Upper lobe of right lung (tissue), 1 donor: ENCODE data around the gene COPS8. TPM values are rescaled to one million over a fixed set of nuclear protein-coding genes. Genes with fewer than 3 reads are reported as not detected.
A peak's percentile ranks its signal among the peaks of the same experiment; 100 is the strongest.

Experiments used
- ATAC-seq: fragments of 200-7000 bp; cut with Tn5 transposase; one replicate; pipeline ENCODE4 v1.9.1; 2020; ENCODE audit warnings: mild to moderate bottlenecking, moderate library complexity
- DNase-seq: peaks from one replicate; pipeline ENCODE4 v3.0.0-alpha.2; 2020
- H3K27ac ChIP-seq: fragments of 200-600 bp; one replicate; pipeline ENCODE4 v1.8.0; 2022
- H3K27me3 ChIP-seq: fragments of 200-600 bp; one replicate; pipeline ENCODE4 v1.8.0; 2022; ENCODE audit warnings: mild to moderate bottlenecking
- H3K36me3 ChIP-seq: fragments of 200-600 bp; one replicate; pipeline ENCODE4 v1.8.0; 2022
- H3K4me1 ChIP-seq: fragments of 200-600 bp; one replicate; pipeline ENCODE4 v1.8.0; 2022
- H3K4me3 ChIP-seq: fragments of 200-600 bp; one replicate; pipeline ENCODE4 v1.8.0; 2022; ENCODE audit warnings: mild to moderate bottlenecking
- H3K9me3 ChIP-seq: fragments of 200-600 bp; one replicate; pipeline ENCODE4 v1.8.0; 2022
- intact Hi-C: fragments of 100-400 bp; cut with DNase I; formaldehyde crosslinking; loops from one replicate; pipeline ENCODE4 v1.11.0; 2022
- total RNA-seq: library from RNA; stranded (reverse); fragmentation: NEBNext Ultra II Directional; extraction: Animal tissue kit (Norgen Biotek cat#: 25700); gene quantifications from one replicate; pipeline ENCODE4 v1.2.1, GENCODE V29; 2021
- TF ChIP-seq, protein P1 (sequence below): fragments of 200-600 bp; IDR thresholded peaks from one replicate; pipeline ENCODE4 v1.8.0; 2022; ENCODE audit warnings: antibody characterized with exemption
- donor health status: DM: no; HTN: yes; CAD: no; lungs with severe emphysema.

Gene COPS8
- total RNA-seq, 1 donor from 2014 or later = 40.9 TPM

DNA sequence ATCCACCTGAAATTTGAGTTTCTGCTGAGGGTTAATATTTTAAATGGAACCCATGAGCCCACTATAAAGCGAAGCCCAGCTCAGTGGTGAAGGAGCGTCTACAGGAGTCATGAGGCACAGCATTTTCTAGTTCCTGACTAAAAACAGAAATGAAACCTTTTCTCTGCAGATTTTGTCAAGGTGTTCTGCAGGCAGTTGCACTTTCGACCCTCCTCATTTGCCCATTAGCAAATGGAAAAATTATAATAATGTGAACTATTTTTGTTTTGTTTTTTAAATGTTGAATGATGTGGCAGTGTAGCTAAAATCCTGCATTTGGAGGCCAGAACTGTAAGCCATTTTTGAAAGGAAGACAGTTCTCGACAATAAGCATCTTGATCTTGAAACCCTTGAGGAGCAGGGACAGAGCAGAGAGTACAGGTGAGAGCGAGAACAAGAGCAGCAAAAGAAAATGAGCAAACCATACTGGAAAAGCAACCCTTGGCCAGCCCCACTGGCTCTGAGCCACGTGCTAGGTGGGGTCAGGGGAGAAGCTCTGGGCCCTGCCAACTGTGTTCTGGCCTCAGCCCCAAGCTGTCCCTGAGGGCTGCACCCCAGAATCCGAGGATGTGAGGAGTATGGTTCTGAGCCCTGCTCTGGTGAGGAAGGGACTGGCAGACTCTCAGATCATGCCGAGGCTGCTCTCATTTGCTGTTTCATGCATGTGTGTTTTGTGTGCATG is 26.4 kb upstream of the COPS8 start:
- Histone ChIP-seq H3K9me3 (no peaks in the 10 kb centered on the region), H3K27me3 (no peaks in the 10 kb centered on the region), H3K36me3 (no peaks in the 10 kb centered on the region), H3K4me1 (peaks cover 4% of the 10 kb centered on the region), H3K4me3 (no peak overlapping the region), H3K27ac (no peak overlapping the region)
- TF ChIP-seq, protein P1, sequence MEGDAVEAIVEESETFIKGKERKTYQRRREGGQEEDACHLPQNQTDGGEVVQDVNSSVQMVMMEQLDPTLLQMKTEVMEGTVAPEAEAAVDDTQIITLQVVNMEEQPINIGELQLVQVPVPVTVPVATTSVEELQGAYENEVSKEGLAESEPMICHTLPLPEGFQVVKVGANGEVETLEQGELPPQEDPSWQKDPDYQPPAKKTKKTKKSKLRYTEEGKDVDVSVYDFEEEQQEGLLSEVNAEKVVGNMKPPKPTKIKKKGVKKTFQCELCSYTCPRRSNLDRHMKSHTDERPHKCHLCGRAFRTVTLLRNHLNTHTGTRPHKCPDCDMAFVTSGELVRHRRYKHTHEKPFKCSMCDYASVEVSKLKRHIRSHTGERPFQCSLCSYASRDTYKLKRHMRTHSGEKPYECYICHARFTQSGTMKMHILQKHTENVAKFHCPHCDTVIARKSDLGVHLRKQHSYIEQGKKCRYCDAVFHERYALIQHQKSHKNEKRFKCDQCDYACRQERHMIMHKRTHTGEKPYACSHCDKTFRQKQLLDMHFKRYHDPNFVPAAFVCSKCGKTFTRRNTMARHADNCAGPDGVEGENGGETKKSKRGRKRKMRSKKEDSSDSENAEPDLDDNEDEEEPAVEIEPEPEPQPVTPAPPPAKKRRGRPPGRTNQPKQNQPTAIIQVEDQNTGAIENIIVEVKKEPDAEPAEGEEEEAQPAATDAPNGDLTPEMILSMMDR = no peak
- no peak for DNase-seq
- ATAC-seq = no peak
- intact Hi-C loops = no loop called here

DNA sequence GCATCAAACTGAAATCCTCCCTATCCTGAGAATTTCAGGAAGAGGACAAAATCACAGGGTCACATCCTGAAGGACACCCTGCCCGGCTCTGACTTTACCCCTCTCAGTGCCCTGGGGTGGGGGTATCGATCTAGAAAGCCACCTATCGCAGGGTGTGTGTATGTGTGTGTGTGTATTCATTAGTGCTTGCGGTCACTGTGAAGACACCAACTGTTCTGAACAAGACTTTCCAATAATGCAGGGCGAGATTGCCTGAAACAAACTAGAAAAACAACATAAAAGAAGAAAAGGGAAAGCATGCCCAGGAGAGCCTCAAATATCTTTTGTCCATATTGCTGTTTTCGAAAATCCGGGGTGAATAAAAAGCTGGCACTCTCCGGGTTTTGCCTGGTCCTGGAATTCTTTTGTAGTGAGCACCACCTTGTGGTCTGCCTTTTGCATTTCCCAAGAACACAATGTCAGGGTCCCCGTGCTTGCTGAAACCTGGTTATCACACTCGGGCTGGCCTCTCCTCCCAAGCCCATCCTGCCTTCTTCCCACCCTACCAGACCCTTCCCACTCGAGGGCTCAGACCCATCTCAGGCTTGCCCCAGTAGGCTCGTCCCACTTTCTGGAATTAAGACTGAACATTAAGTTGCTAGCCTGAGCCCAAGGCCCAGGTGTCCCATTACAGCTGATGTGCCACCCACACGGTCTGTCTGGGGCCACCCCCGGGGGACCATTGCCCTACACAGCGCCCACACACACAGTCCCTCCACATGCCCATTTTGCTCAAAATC is 25.0 kb upstream of the COPS8 start:
- Histone ChIP-seq H3K4me1 (peaks cover 4% of the 10 kb centered on the region), H3K27ac (no peak overlapping the region), H3K4me3 (no peak overlapping the region), H3K27me3 (no peaks in the 10 kb centered on the region), H3K9me3 (no peaks in the 10 kb centered on the region), H3K36me3 (no peaks in the 10 kb centered on the region)
- TF ChIP-seq, protein P1 = peak; percentile 67
- ATAC-seq (peak; percentile 75), DNase-seq (no peak)
- intact Hi-C loops = loop anchor here (5.0 kb wide), 1 partner anchor 708 kb away; no protein-coding TSS in a partner anchor

DNA sequence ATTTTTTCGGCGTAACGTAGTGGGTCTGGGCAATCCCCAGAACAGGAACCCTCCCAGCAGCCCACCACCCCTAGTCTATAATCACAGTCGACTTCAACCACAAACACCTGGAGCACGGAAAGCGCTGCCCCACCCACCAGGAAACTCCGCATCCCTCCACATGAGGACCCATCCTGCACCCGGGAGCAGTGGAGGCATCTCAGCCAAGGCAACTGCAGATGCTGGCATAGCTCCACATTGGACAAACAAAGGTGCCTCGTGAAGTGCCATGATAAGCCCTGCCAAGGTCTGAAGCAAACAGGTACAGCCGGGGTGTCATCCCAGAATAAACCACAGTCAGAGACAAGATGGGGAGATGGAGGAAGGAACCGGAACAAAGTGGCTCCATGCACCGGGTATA is 24.3 kb upstream of the COPS8 start:
- ATAC-seq (no peak), DNase-seq (no peak)
- TF ChIP-seq, protein P1 = no peak
- Histone ChIP-seq H3K9me3 (no peaks in the 10 kb centered on the region), H3K27ac (no peak overlapping the region), H3K4me1 (peaks cover 4% of the 10 kb centered on the region), H3K27me3 (no peaks in the 10 kb centered on the region), H3K4me3 (no peak overlapping the region), H3K36me3 (no peaks in the 10 kb centered on the region)
- intact Hi-C loops = loop anchor here (5.0 kb wide), 1 partner anchor 709 kb away; no protein-coding TSS in a partner anchor

DNA sequence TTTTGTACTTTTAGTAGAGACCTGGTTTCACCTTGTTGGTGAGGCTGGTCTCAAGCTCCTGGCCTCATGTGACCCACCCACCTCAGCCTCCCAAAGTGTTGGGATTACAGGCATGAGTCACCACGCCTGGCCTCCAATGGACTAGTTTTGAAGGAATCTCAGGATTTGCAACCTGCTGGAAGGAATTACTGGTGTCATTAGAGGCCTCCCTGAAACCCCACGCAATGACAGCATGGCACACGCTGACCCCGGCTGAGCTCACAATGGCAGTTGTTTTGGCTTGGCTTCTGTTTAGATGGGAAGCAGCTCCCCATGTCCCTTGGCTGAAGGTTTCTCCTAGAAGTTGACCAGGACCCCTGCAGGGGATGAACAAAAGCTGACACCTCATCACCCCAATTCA is 23.1 kb upstream of the COPS8 start:
- H3K36me3 ChIP-seq = no peaks in the 10 kb centered on the region
- ATAC-seq (no peak), DNase-seq (no peak)
- no peak overlapping the region for H3K27ac ChIP-seq
- intact Hi-C loops = loop anchor here (5.0 kb wide), 1 partner anchor 710 kb away; no protein-coding TSS in a partner anchor
- no peaks in the 10 kb centered on the region for H3K9me3 ChIP-seq
- TF ChIP-seq, protein P1 = no peak
- peaks cover 4% of the 10 kb centered on the region for H3K4me1 ChIP-seq
- no peak overlapping the region for H3K4me3 ChIP-seq
- H3K27me3 ChIP-seq = no peaks in the 10 kb centered on the region

DNA sequence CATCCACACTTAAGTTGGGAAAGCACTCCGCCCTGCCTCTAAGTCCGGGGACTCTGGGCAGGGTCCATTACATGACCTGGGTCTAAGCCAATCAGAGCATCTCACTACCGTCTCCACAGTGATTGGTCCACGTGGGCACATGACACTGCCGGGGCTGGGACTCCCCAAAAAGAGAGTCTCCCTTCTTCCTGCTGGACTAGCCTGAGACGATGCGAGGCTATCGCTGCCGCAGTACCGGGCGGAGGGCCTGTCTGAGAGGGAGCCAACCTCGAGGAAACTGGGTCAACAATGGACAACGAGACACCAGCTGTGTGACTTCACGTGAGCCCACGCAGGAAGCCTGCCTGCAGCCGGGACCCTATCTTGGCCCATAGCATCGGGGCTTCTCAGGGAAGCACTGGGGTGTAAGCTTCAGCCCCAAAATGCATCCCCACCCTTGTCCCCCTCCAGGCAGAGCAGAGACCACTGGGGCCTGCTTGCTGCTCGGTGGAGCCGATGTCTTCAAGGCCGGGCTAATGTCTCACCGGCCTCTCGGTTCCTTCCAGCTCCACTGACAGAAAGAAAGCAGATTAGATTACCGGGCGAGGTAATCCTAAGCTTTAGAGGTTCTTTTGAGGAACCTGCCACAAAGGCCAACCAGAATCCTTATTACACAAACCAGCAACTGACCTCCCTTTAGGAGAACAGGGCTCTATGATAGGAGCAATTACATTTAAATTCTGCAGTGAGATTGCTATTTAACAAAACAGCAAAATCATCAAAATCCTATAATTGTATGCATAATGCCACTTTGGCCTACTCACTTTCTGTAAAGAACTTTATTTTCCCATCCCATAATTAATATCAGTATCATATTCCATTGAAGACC is 21.3 kb upstream of the COPS8 start:
- no peak overlapping the region for H3K27ac ChIP-seq
- H3K36me3 ChIP-seq = no peaks in the 10 kb centered on the region
- intact Hi-C loops = loop anchor here (5.0 kb wide), 1 partner anchor 712 kb away; no protein-coding TSS in a partner anchor
- DNase-seq (no peak), ATAC-seq (no peak)
- H3K27me3 ChIP-seq = no peaks in the 10 kb centered on the region
- H3K4me3 ChIP-seq = no peak overlapping the region
- H3K4me1 ChIP-seq = peaks cover 4% of the 10 kb centered on the region
- no peaks in the 10 kb centered on the region for H3K9me3 ChIP-seq
- TF ChIP-seq, protein P1 = no peak
